H7 (cell line): ENCODE data around the gene GALNT3. TPM values are rescaled to one million over a fixed set of nuclear protein-coding genes. Genes with fewer than 3 reads are reported as not detected.

ENCODE experiments used
- DNase-seq: peaks from one replicate; pipeline ENCODE4 v3.0.0; 2012
- H3K27me3 ChIP-seq: 2 replicates; pipeline ENCODE4 v1.6.0; 2011; ENCODE audit warnings: mild to moderate bottlenecking, low read length; ENCODE audit not compliant: control insufficient read depth, insufficient read depth
- H3K36me3 ChIP-seq: replicated peaks from 2 replicates; pipeline ENCODE4 v1.5.1; 2011; ENCODE audit warnings: low read length; ENCODE audit not compliant: control insufficient read depth, insufficient read depth
- H3K4me3 ChIP-seq: 2 replicates; pipeline ENCODE4 v1.5.1; 2011; ENCODE audit warnings: low read depth, mild to moderate bottlenecking, control low read depth, low read length, moderate library complexity; ENCODE audit not compliant: insufficient read depth
- total RNA-seq: library from RNA; depleted of rRNA; stranded (reverse); fragments of >200 nt; shearing (Covaris generic); gene quantifications from 2 replicates; pipeline ENCODE4 v1.2.3, GENCODE V29; 2014

Gene GALNT3
- total RNA-seq, 1 experiment from 2014 or later = 8.0 TPM

DNA sequence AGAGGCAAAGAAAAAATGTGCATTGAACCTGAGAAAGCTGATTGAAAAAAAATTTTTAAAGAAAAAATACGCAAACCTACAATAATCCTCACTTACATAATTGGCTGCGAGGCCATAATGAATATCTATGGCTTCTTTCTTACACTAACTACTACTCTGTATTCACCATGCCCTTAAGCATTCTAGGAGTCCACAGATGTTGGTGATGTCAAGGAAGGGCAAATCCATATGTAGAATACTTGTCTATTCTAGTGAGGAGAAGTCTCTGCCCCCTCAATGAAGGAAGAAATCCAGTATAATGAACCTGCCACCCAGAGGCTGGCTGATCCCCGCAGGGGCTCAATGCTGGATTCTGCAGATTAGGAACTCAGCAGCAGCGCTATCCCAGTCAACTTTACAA is 14.3 kb downstream of the GALNT3 start:
- peaks cover 4% of the 10 kb centered on the region for H3K36me3 ChIP-seq
- no peak for DNase-seq
- H3K4me3 ChIP-seq = no peak overlapping the region
- no peaks in the 10 kb centered on the region for H3K27me3 ChIP-seq

DNA sequence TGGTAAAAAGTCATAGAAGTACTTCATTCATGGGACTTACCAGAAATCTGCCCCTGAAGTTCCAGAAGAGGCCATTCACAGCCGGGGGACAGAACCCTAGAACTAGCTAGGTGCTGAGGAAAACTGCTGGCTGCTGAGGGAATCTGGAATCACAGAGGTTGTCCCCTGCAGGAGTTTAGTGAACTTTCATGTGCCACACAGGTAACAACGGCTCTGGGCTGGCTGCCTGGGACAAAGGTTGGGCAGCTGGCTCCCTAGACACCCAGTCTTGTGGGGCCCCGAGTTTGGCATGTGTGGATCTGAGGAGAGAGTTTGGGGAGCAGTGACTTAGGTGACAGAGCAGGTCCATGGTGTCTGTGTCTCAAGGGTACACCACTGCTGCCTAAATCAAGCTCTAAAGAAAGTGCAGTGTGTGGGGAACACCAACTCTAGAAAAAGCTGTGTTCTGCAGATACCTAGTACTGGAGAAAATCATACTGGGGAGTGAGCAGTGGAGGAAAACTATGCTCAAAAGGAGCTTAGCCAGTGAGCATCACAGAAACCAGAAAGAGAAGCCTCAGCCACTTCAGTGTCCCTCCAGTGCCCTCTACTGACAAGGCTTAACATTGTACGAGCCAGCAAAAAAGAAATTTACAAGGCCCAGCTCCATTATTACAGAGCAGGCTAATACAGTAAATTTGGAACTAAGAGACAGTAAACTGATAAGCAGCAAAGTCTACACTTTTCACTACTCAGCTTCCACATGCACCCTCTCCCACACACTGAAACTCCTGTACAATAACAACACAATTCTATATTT is 15.2 kb downstream of the GALNT3 start:
- Histone ChIP-seq H3K27me3 (no peaks in the 10 kb centered on the region), H3K4me3 (no peak overlapping the region), H3K36me3 (peaks cover 2% of the 10 kb centered on the region; the same call in 1 of the 2 replicates)
- no peak for DNase-seq

DNA sequence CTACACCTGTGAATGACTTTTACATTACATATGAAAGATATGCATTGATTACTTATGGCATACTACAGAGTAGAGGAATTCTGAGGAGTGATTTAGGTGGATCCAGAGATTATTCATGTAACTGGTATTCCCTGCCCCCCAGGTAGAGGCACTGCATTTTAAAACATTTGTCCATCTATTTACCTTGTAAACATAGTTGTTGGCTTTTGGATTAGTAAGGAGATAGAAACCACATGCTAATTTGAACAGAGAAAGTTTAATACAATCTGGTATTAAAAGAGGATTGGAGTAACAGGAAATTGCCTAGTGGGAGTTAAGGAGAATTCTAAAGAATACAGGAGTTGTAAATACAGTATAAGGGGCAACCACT is 15.9 kb downstream of the GALNT3 start:
- Histone ChIP-seq H3K4me3 (no peak overlapping the region), H3K27me3 (no peaks in the 10 kb centered on the region)
- no peak for DNase-seq

DNA sequence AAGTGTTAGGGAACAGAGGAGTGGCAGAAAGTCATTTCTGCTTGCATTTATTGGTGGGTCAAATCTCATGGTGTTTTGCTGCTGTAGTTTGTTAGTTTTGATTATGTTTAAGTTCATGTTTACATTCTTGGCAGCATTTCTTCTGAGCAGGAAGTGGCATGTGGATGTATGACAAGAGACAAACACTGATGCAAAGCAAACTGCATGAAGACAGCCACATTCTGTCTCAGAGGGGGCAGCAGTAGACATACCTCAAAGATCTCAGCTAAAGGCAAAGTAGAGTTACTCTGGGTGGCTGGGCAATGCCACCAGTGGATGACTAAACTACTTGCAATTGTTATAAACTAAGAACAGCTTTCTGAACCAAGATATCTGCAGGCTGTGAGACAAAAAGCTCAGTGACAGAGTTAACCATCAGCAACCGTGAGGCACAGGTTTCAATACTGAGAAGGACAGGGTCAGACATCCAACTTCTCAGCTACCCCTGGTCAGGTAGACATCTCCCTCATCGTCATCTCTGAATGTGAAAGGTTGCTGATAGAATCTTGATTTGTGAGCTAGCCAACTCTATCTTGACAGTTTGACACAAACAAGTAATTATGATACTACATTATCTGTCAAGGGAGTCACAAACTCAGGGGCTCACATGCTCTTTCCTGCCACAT is 16.4 kb downstream of the GALNT3 start:
- peaks cover 3% of the 10 kb centered on the region; the same call in 1 of the 2 replicates for H3K36me3 ChIP-seq
- DNase-seq = no peak
- H3K27me3 ChIP-seq = no peaks in the 10 kb centered on the region
- no peak overlapping the region for H3K4me3 ChIP-seq

More for the DNA sequence above, 15.9 kb downstream of the GALNT3 start:
- peaks cover 2% of the 10 kb centered on the region; the same call in 1 of the 2 replicates for H3K36me3 ChIP-seq

DNA sequence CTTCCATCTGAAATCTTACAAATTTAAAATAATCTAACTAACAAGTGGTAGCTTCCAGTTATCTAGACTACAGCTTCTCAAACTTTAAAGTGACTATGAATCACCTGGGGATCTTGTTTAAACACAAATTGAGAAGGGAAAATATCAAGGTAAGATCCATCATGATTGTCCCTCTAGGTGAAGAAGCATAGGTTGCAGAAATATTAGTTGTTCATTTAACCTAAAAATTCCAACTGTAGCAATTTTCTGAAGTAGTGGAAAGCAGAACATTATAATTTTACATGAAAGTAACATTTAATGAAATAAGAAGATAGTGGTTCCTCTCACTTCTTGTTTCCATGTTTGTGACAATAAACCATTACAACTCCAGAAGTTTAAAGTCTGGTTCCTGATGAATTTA is 17.3 kb downstream of the GALNT3 start:
- Histone ChIP-seq H3K27me3 (no peaks in the 10 kb centered on the region), H3K36me3 (peaks cover 4% of the 10 kb centered on the region), H3K4me3 (no peak overlapping the region)
- DNase-seq = no peak

DNA sequence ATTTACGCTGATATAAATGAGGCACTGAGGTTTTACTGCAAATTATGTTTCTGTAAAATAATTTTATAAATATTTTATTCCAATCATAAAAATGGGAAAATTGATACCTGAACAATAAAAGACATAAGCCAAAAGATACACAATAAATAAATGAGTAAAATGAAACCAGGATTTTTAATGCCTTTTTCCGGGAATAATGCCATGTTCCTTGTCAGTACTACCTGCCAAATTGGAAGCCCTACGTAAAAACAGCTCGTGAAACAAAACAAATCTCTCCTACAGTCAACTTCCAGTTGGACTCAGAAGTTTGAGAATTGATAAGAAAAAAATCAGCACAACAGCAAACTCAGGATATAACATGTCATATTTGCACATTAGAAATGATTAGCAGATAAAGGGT is 18.0 kb downstream of the GALNT3 start:
- Histone ChIP-seq H3K27me3 (no peaks in the 10 kb centered on the region), H3K36me3 (peaks cover 4% of the 10 kb centered on the region), H3K4me3 (no peak overlapping the region)
- no peak for DNase-seq

DNA sequence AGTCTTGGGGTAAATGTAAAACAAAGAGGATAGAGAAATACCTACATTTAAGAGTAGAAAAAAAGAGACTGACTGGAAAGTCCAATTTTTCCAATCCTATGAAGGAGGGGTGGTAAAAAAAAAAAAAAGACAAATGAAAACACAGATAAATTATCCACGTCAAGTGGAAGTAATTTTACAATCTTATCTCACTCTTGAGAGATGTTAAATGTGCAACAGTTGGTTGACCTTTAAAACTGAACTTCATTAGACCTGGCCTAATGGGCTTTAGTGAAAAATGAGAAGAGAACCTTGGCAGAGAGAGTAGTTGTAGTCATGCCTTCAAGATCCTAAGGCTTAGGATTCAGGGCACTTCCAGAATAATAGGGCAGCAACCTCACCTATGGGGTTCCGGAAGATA is 20.4 kb downstream of the GALNT3 start:
- Histone ChIP-seq H3K36me3 (peaks cover 8% of the 10 kb centered on the region), H3K27me3 (no peaks in the 10 kb centered on the region), H3K4me3 (no peak overlapping the region)
- DNase-seq = no peak

DNA sequence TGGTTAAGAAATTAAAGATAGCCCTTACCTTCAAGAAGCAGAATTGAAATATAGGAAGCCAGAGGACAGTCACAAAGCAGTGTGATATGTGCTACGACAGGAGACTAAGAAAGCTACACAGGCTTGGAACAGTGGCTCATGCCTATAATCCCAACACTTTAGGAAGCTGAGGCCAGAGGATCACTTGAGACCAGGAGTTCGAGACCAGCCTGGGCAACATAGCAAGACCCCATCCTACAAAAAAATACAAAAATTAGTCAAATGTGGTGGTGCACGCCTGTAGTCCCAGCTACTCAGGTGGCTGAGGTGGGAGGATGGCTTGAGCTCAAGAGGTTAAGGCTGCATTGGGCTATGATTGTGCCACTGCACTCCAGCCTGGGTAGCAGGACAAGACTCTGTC is 21.9 kb downstream of the GALNT3 start:
- DNase-seq = no peak
- H3K27me3 ChIP-seq = no peaks in the 10 kb centered on the region

DNA sequence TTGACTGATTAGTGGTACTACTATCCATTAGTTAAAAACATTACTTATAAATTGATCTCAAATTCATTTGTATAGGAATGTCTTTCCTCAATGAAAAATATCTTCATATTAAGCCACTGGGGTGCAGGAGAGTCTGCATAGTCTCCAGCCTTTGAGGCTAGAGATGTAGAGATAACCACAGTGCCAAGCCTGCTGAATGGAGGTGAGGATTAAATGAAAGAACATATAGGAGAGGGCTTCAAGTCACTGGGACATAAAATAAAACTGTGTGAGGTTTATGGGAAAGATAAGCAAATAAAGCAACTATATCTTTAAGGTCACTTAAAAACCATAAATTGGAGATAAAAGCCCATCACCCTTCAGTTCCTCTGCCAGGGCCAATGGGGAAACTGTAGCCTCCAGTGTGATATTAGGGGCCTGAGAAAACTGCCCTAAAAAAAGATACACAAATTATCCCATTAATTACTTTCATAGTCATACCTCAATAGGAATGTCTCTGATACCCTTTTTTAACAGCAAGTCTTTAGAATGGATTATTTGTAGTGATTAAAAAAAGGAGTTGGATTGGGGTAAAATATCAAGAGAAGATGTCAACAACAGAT is 27.6 kb downstream of the GALNT3 start:
- H3K36me3 ChIP-seq = peaks cover 4% of the 10 kb centered on the region
- H3K4me3 ChIP-seq = no peak overlapping the region
- H3K27me3 ChIP-seq = no peaks in the 10 kb centered on the region
- no peak for DNase-seq

More for the DNA sequence above, 21.9 kb downstream of the GALNT3 start:
- Histone ChIP-seq H3K4me3 (no peak overlapping the region), H3K36me3 (peaks cover 7% of the 10 kb centered on the region)

DNA sequence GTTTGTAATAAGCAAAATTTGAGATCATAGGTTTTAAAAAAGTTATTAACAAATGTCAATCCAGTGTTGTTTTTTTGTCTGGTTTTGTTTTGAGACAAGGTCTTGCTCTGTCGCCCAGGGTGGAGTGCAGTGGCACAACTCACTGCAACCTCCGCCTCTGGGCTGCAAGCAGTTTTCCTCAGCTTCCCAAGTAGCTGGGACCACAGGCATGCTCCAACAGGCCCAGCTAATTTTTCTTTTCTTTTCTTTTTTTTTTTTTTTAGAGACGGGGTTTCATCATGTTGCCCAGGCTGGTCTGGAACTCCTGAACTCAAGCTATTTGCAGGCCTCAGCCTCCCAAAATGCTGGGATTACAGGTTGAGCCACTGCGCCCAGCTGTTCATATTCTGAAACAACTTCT is 31.3 kb downstream of the GALNT3 start:
- Histone ChIP-seq H3K36me3 (peaks cover 7% of the 10 kb centered on the region), H3K27me3 (no peaks in the 10 kb centered on the region), H3K4me3 (no peak overlapping the region)
- no peak for DNase-seq

DNA sequence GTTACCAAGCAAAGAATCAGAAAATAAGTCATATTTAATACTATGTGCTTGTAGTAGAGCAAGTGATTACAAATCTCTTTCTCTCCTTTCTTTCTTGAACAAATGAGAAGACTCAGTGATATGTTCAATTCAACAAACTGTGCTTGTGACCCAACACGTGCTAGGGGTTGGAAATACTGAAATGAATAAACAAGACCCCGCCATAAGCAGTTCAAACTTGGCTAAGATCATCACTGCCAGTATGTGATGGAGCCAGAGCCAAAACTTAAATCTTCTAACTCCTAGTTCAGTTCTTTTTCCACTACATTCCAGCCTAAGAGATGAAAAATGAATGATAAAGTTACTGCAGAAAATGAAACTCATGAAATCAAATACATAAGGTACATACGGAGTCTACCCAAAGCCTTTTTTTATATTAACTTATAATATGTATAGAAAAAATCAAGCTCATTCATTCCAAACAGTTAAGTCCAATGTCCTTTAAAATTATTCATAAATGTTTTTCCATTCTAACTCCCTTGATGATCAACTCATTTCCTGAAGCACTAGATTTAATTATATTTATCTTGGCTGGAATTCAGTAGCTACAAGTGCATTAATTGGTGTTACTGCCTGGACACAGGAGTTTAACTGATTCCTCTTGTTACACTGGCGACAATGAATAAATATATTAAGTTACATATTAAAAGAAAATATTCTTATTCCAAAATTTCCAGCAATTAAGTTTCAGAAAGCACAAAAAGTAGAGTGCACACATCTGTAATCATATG is 36.0 kb downstream of the GALNT3 start:
- no peaks in the 10 kb centered on the region for H3K27me3 ChIP-seq
- DNase-seq = no peak
- H3K36me3 ChIP-seq = peaks cover 13% of the 10 kb centered on the region
- no peak overlapping the region for H3K4me3 ChIP-seq

DNA sequence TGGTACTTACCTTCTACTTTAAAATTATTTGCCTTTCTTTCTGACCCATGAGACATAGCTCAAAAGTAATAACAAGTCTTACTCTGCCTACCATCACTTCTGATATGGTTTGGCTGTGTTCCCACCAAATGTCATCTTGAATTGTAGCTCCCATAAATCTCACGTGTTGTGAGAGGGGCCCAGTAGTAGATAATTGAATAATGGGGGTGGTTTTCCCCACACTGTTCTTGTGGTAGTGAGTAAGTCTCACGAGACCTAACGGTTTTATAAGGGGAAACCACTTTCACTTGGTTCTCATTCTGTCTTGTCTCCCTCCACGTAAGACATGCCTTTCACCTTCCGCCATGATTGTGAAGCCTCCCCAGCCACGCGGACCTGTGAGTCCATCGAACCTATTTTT is 47.5 kb downstream of the GALNT3 start:
- DNase-seq = no peak
- peaks cover 14% of the 10 kb centered on the region for H3K36me3 ChIP-seq
- H3K27me3 ChIP-seq = no peaks in the 10 kb centered on the region
- H3K4me3 ChIP-seq = no peak overlapping the region

DNA sequence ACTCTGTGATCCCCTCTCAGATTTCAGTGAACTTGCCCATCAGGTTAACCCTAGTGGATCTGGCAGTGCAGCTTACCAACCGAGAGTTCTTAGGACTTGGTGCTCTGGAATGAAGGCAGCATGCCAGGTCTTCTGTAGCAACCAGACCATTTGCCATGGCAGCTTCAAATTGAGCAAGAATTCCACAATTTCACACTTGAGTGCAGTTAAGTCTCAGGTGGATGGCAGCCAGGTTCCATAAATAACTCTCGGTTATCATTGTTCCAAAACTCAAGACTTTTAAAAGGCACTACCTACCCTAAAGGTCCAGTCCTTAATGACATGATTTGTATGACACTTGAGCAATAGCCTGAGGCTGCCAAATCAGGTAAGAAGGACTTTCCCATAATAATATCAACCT is 48.1 kb downstream of the GALNT3 start:
- DNase-seq = no peak
- Histone ChIP-seq H3K36me3 (peaks cover 14% of the 10 kb centered on the region), H3K27me3 (no peaks in the 10 kb centered on the region), H3K4me3 (no peak overlapping the region)

DNA sequence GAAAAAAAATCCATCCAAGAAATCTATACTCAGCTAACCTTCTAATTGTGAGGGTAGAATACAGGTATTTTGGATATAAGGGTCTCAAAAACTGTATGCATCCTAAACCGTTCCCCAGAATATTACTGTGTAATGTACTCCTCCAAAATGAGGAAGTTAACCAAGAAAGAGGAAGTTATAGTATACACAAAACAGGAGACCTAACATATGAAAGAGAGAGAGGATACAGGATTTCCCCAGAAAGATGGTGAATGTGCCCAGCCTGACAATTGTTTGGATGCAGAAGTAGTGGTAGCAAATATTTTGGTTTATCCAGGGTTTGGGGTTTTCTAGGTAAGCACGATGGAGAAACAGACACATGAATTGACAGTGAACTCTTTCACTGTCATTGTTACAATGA is 50.6 kb downstream of the GALNT3 start:
- DNase-seq = no peak
- peaks cover 6% of the 10 kb centered on the region for H3K36me3 ChIP-seq
- H3K4me3 ChIP-seq = no peak overlapping the region
- H3K27me3 ChIP-seq = no peaks in the 10 kb centered on the region
